Uterus (tissue), 4 donors: ENCODE measurements around the gene TUBB1. TPM values are rescaled to one million over a fixed set of nuclear protein-coding genes. Genes with fewer than 3 reads are reported as not detected.
A peak's percentile ranks its signal among the peaks of the same experiment; 100 is the strongest.

ENCODE experiments used
- DNase-seq, 2 donors: peaks; one replicate each; pipeline ENCODE4 v3.0.0-alpha.2; 2019 to 2020
- H3K27ac ChIP-seq, 2 donors: fragments of 200-600 bp; sonication (generic); 1 replicate in 1 of 2; 2 replicates in 1 of 2; pipeline ENCODE4 v1.5.1; 2016 to 2018
- H3K27me3 ChIP-seq, 2 donors: fragments of 200-600 bp; sonication (generic); one replicate each; pipeline ENCODE4 v1.5.1; 2018 to 2019; ENCODE audit warnings: control low read depth in 1 of 2
- H3K36me3 ChIP-seq, 2 donors: fragments of 200-600 bp; sonication (generic); one replicate each; pipeline ENCODE4 v1.5.1; 2019; ENCODE audit warnings: control low read depth in 1 of 2
- H3K4me1 ChIP-seq, 2 donors: fragments of 200-600 bp; sonication (generic); one replicate each; pipeline ENCODE4 v1.5.1; 2018 to 2019; ENCODE audit warnings: control low read depth in 1 of 2
- H3K4me3 ChIP-seq, 2 donors: fragments of 200-600 bp; sonication (generic); 1 replicate in 1 of 2; 2 replicates in 1 of 2; pipeline ENCODE4 v1.5.1; 2018 to 2019; ENCODE audit warnings: mild to moderate bottlenecking in 1 of 2
- H3K9me3 ChIP-seq, 2 donors: fragments of 200-600 bp; sonication (generic); one replicate each; pipeline ENCODE4 v1.5.1; 2019; ENCODE audit warnings: control low read depth in 1 of 2
- POLR2A ChIP-seq, 2 donors: fragments of 450-650 bp; IDR thresholded peaks; one replicate each; pipeline ENCODE4 v1.6.1; 2016; ENCODE audit warnings: antibody characterized with exemption in 2 of 2, mild to moderate bottlenecking in 1 of 2, moderate library complexity in 1 of 2
- intact Hi-C: fragments of 100-400 bp; cut with DNase I; formaldehyde crosslinking; loops from one replicate; pipeline ENCODE4 v1.15.1; 2023; ENCODE audit warnings: low total_unique reads
- total RNA-seq, 4 donors: library from RNA; depleted of rRNA in 3 of 4; stranded (reverse); fragments of >200 nt in 3 of 4; gene quantifications; one replicate each; pipeline versions ENCODE4 v1.1.0 to v1.2.4, GENCODE V29; 2014 to 2023
- TF ChIP-seq, protein P1 (sequence below), 4 experiments: fragments of 200-600 bp in 2 of 4; fragments of 450-650 bp in 2 of 4; sonication (generic) in 2 of 4; IDR thresholded peaks; one replicate each; pipeline ENCODE4 v1.5.1; 2016 to 2019; ENCODE audit warnings: antibody characterized with exemption in 4 of 4, mild to moderate bottlenecking in 2 of 4, moderate library complexity in 1 of 4
- donor health status: DM: yes; HTN: yes; CAD: no.

Gene TUBB1
- total RNA-seq, 4 donors from 2014 or later, result 0.26 to 0.48 TPM; not detected in 2

DNA sequence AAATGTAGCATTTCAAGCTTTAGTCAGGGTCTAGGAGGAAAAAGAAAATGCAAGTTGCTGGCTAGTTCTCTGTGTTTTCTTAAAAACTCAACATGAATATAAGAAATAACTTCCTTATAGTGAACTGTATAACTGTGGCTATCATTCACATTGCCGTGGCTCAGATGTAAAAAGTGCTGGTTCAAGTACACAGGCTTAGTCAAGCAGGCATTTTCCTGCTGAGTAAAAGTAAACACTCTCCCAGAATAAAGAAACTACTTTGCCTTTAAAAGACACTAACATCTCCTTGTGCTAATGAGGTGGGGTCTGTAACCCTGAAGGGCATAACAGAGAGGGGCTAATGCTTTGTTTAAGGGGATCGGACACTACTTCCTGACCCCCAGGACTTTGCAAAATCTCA is 9.6 kb downstream of the TUBB1 start:
- H3K36me3 ChIP-seq, result no peaks in the 10 kb centered on the region
- peaks cover 3 to 5% of the 10 kb centered on the region in 2 donors for H3K4me1 ChIP-seq
- TF ChIP-seq, protein P1, sequence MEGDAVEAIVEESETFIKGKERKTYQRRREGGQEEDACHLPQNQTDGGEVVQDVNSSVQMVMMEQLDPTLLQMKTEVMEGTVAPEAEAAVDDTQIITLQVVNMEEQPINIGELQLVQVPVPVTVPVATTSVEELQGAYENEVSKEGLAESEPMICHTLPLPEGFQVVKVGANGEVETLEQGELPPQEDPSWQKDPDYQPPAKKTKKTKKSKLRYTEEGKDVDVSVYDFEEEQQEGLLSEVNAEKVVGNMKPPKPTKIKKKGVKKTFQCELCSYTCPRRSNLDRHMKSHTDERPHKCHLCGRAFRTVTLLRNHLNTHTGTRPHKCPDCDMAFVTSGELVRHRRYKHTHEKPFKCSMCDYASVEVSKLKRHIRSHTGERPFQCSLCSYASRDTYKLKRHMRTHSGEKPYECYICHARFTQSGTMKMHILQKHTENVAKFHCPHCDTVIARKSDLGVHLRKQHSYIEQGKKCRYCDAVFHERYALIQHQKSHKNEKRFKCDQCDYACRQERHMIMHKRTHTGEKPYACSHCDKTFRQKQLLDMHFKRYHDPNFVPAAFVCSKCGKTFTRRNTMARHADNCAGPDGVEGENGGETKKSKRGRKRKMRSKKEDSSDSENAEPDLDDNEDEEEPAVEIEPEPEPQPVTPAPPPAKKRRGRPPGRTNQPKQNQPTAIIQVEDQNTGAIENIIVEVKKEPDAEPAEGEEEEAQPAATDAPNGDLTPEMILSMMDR (IDR thresholded peaks at IDR 0.05), result no peak
- TF ChIP-seq POLR2A (IDR thresholded peaks at IDR 0.05), result no peak
- H3K27me3 ChIP-seq, result no peaks in the 10 kb centered on the region
- H3K9me3 ChIP-seq, result no peaks in the 10 kb centered on the region
- DNase-seq, result no peak
- H3K27ac ChIP-seq, result no peak overlapping the region
- no peak overlapping the region for H3K4me3 ChIP-seq
- intact Hi-C loops, result no loop called here

- Histone ChIP-seq H3K27ac (peak overlapping the region in 1 of 2 donors; percentile 83), H3K9me3 (no peaks in the 10 kb centered on the region), H3K4me1 (peaks cover 3 to 5% of the 10 kb centered on the region in 2 donors), H3K4me3 (peak overlapping the region; percentile 79 to 81), H3K36me3 (no peaks in the 10 kb centered on the region), H3K27me3 (no peaks in the 10 kb centered on the region)
- TF ChIP-seq, protein P1 (IDR thresholded peaks at IDR 0.05), result no peak
- no peak for TF ChIP-seq POLR2A (IDR thresholded peaks at IDR 0.05)
- no peak for DNase-seq
- intact Hi-C loops, result no loop called here
Measured at GRCh38 chr20:59030911-59031563, 11.8 kb downstream of the TUBB1 start.

DNA sequence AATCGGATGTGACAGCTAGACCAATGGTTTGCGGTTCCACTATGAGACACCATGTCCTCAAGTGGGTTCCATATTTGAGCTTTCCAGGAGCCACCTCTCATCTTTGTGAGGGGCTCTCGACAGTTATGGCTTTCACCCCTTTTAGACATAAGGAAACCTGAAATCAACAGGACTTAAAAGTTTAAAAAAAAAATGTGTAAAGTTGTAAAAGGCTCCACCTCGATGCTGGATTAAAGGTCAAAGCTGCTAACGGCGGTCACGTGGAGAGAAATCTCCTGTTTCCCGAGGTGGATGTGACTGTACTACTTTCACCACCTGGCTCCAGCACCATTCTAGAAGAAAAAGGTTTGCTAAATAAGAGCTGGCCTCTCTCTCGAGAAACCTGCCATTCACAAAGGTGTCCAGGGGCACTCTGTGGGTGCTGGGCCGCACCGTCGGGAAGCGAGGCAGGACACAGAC is 12.4 kb downstream of the TUBB1 start:
- peak overlapping the region; percentile 83 to 88 for H3K27ac ChIP-seq
- TF ChIP-seq POLR2A (IDR thresholded peaks at IDR 0.05), result no peak
- TF ChIP-seq, protein P1 (IDR thresholded peaks at IDR 0.05), result no peak
- no peaks in the 10 kb centered on the region for H3K9me3 ChIP-seq
- H3K27me3 ChIP-seq, result no peaks in the 10 kb centered on the region
- intact Hi-C loops, result no loop called here
- DNase-seq, result no peak
- H3K36me3 ChIP-seq, result no peaks in the 10 kb centered on the region
- H3K4me3 ChIP-seq, result peak overlapping the region; percentile 79 to 81
- peaks cover 0 to 5% of the 10 kb centered on the region in 2 donors for H3K4me1 ChIP-seq

DNA sequence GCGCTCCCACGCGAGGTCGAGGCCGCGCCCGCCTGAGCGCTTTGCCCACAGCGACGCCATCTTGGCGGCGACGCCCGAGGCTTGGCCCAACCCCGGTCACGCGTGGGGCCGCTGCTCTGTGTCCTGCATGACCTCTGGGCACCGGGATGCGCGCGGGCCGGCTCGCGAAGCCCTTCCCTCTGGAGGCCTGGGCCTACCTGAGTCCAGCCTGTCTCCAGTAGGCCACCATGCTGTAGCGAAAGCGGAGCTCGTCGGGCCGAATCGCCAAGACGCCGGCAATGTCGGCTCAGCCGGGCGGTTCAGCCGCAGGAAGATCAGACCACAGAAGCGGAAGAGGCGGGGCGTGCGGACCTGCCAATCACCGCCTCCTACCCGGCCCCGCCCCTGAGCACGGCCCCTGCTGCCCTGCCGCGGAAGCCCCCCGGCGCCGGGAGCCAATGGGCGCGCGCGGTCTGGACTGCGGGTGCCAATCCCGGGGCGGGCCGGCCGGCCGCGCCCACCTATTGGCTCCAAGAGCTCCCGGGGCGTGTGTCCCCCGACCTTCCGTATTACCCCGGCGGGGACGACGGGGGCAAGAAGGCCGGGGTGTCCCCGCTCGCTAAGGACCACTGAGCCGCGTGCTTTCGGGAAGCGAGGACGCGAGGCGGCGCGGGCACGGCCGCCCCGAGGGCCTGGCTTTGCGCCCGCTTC is 12.9 kb downstream of the TUBB1 start, which contains the start of gene ATP5F1E:
TSS of gene ATP5F1E (minus strand) at position 313 of the 690 bp plus-strand sequence. CDS start at position 229, 84 bp downstream.
- H3K9me3 ChIP-seq, result no peaks in the 10 kb centered on the region
- peak; percentile 93 to 96 for DNase-seq
- peaks cover 0 to 5% of the 10 kb centered on the region in 2 donors for H3K4me1 ChIP-seq
- H3K36me3 ChIP-seq, result no peaks in the 10 kb centered on the region
- H3K4me3 ChIP-seq, result peak within 1 kb of the TSS; percentile 79 to 81
- TF ChIP-seq, protein P1 (IDR thresholded peaks at IDR 0.05), result peak in 1 of 4 experiments; percentile 26
- TF ChIP-seq POLR2A (IDR thresholded peaks at IDR 0.05), result peak; percentile 81 to 90
- intact Hi-C loops, result no loop called here
- H3K27ac ChIP-seq, result peak within 1 kb of the TSS; percentile 83 to 88
- H3K27me3 ChIP-seq, result no peaks in the 10 kb centered on the region

GRCh38 chr20:59032713-59033059 is 13.5 kb downstream of the TUBB1 start:
- no peaks in the 10 kb centered on the region for H3K27me3 ChIP-seq
- no peaks in the 10 kb centered on the region for H3K36me3 ChIP-seq
- H3K9me3 ChIP-seq, result no peaks in the 10 kb centered on the region
- TF ChIP-seq, protein P1 (IDR thresholded peaks at IDR 0.05), result peak in 1 of 4 experiments; percentile 12
- no peak for TF ChIP-seq POLR2A (IDR thresholded peaks at IDR 0.05)
- DNase-seq, result no peak
- intact Hi-C loops, result no loop called here
- peaks cover 0 to 5% of the 10 kb centered on the region in 2 donors for H3K4me1 ChIP-seq
- peak overlapping the region; percentile 83 to 88 for H3K27ac ChIP-seq
- H3K4me3 ChIP-seq, result peak overlapping the region; percentile 79 to 81
